NT2/D1 (cell line): ENCODE measurements around the gene NSMF.

Experiments
- SUZ12 ChIP-seq: IDR thresholded peaks from 2 replicates; pipeline ENCODE4 v1.6.1; 2011; ENCODE audit not compliant: insufficient read length, insufficient read depth; ENCODE audit errors: extremely low read depth
- YY1 ChIP-seq: IDR thresholded peaks from 2 replicates; pipeline ENCODE4 v1.6.1; 2011; ENCODE audit not compliant: insufficient read length, insufficient read depth
- ZNF274 ChIP-seq: IDR thresholded peaks from 2 replicates; pipeline ENCODE4 v1.6.1; 2011; ENCODE audit warnings: mild to moderate bottlenecking, low read depth, low read length

DNA sequence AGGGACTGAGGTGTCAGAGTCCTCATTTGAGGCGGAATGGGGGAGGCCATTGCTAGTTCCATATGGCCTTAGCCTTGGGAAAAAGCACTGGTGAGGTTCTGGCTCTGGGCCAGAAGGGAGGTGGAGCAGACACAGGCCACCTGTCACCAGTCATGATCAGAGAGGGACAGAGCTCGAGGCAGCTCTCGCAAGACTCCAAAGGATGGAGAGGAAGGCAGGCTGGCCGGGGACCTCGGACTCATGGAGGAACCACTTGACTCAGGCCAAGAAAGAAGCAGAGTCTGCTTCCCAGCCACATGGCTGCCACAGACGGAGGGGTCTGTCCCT, 29.2 kb upstream of the NSMF start:
- TF ChIP-seq YY1 (no peak), ZNF274 (no peak), SUZ12 (no peak)
